ENCODE measurements around the gene GGN. TPM values are rescaled to one million over a fixed set of nuclear protein-coding genes. Genes with fewer than 3 reads are reported as not detected.
"Not testable (repeated sequence)": the region's sequence is repeated elsewhere in the genome, so short reads cannot be mapped to it uniquely, and the experiment has no call there.

GGN gene
- total RNA-seq, 1 experiment from 2014 or later: 1.4 TPM

- no peak for DNase-seq (ENCODE audit: unreplicated experiment)
- Mint-ChIP-seq H3K9me3 (ENCODE audit: unreplicated experiment) (no peaks in the 10 kb centered on the region), H3K36me3 (ENCODE audit: insufficient read depth, unreplicated experiment) (no peaks in the 10 kb centered on the region), H3K4me1 (ENCODE audit: insufficient read depth, unreplicated experiment) (no peaks in the 10 kb centered on the region), H3K27ac (ENCODE audit: low read depth, unreplicated experiment) (no peak overlapping the region), H3K4me3 (ENCODE audit: unreplicated experiment) (no peak overlapping the region), H3K27me3 (ENCODE audit: insufficient read depth, unreplicated experiment) (no peaks in the 10 kb centered on the region)
- intact Hi-C loops (cut with micrococcal nuclease): no loop called here
- TF ChIP-seq, protein P1, sequence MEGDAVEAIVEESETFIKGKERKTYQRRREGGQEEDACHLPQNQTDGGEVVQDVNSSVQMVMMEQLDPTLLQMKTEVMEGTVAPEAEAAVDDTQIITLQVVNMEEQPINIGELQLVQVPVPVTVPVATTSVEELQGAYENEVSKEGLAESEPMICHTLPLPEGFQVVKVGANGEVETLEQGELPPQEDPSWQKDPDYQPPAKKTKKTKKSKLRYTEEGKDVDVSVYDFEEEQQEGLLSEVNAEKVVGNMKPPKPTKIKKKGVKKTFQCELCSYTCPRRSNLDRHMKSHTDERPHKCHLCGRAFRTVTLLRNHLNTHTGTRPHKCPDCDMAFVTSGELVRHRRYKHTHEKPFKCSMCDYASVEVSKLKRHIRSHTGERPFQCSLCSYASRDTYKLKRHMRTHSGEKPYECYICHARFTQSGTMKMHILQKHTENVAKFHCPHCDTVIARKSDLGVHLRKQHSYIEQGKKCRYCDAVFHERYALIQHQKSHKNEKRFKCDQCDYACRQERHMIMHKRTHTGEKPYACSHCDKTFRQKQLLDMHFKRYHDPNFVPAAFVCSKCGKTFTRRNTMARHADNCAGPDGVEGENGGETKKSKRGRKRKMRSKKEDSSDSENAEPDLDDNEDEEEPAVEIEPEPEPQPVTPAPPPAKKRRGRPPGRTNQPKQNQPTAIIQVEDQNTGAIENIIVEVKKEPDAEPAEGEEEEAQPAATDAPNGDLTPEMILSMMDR (IDR thresholded peaks at IDR 0.05; ENCODE audit: unreplicated experiment): no peak
- POLR2A ChIA-PET: interaction anchor here (0.9 kb wide), 1 partner anchor 62 kb away, joined by 3 read pairs; the partner anchor contains the start of gene C19orf33
- CTCF ChIA-PET: interaction anchor here (0.5 to 1.3 kb wide), 4 partner anchors 25 to 132 kb away, joined by 3 to 4 read pairs (median 3); partner anchors contain the start of gene CATSPERG
- no TSS peak for BruUV-seq (replicated peaks)
These were observed 20.8 kb downstream of the GGN start for GRCh38 chr19:38367041-38367440.

DNA sequence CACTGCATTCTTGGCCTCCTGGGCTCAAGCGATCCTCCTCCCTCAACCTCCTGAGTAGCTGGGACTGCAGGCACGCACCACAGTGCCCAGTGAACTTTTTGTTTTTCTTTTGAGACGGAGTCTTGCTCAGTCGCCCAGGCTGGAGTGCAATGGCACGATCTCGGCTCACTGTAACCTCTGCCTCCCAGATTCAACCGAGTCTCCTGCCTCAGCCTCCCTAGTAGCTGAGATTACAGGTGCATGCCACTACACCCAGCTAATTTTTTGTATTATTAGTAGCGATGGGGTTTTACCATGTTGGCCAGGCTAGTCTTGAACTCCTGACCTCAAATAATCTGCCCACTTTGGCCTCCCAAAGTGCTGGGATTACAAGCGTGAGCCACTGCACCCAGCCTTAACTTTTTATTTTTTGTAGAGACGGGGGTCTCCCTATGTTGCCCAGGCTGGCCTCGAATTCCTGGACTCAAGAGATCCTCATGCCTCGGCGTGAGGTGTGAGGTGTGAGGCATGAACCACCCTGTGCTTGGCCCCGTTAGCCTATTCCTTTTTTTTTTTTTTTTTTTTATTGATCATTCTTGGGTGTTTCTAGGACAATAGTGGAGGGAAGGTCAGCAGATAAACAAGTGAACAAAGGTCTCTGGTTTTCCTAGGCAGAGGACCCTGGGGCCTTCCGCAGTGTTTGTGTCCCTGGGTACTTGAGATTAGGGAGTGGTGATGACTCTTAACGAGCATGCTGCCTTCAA is 24.7 kb downstream of the GGN start:
- H3K36me3 Mint-ChIP-seq (ENCODE audit: insufficient read depth, unreplicated experiment); H3K27ac Mint-ChIP-seq (ENCODE audit: low read depth, unreplicated experiment); CTCF ChIA-PET; intact Hi-C loops (cut with micrococcal nuclease); DNase-seq (ENCODE audit: unreplicated experiment); H3K9me3 Mint-ChIP-seq (ENCODE audit: unreplicated experiment); H3K4me1 Mint-ChIP-seq (ENCODE audit: insufficient read depth, unreplicated experiment); BruUV-seq (replicated peaks): not testable (repeated sequence)
- POLR2A ChIA-PET: interaction anchor here (1.0 to 1.4 kb wide), 3 partner anchors 12 to 24 kb away, joined by 3 to 13 read pairs (median 5); partner anchors contain the start of gene PSMD8
- peak overlapping the region; percentile 80 for H3K4me3 Mint-ChIP-seq (ENCODE audit: unreplicated experiment)
- H3K27me3 Mint-ChIP-seq (ENCODE audit: insufficient read depth, unreplicated experiment): peaks cover 24% of the 10 kb centered on the region

- Mint-ChIP-seq H3K36me3 (ENCODE audit: insufficient read depth, unreplicated experiment) (no peaks in the 10 kb centered on the region), H3K4me3 (ENCODE audit: unreplicated experiment) (peak overlapping the region; percentile 80), H3K27ac (ENCODE audit: low read depth, unreplicated experiment) (no peak overlapping the region), H3K4me1 (ENCODE audit: insufficient read depth, unreplicated experiment) (no peaks in the 10 kb centered on the region), H3K9me3 (ENCODE audit: unreplicated experiment) (no peaks in the 10 kb centered on the region), H3K27me3 (ENCODE audit: insufficient read depth, unreplicated experiment) (peaks cover 24% of the 10 kb centered on the region)
- CTCF ChIA-PET: interaction anchor here (0.7 kb wide), 1 partner anchor 25 kb away, joined by 3 read pairs; no protein-coding TSS in a partner anchor
- POLR2A ChIA-PET: interaction anchor here (1.0 to 1.4 kb wide), 6 partner anchors 13 to 97 kb away, joined by 3 to 13 read pairs (median 5); partner anchors contain the start of genes C19orf33, CATSPERG and PSMD8
- DNase-seq (ENCODE audit: unreplicated experiment): peak; percentile 70
- intact Hi-C loops (cut with micrococcal nuclease): no loop called here
- TF ChIP-seq, protein P1 (IDR thresholded peaks at IDR 0.05; ENCODE audit: unreplicated experiment): no peak
- BruUV-seq (replicated peaks): no TSS peak
These were observed 25.5 kb downstream of the GGN start for GRCh38 chr19:38362076-38362945.

DNA sequence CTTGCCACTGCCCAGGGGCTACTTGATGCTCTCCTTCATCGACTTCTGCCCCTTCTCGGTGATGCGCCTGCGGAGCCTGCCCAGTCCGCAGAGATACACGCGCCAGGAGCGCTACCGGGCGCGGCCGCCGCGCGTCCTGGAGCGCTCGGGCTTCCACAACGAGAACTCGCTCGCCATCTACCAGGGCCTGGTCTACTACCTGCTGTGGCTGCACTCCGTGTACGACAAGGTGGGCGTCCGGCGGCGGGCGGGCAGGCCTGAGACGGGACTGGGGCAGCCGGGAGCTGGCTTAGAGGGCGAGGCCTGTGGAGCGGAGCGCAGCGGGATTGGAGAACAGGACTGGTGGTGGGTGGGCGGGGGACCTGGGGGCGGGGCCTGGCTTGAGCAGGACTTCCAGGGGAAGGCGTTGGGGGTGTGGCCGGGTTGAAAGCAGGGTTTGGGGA is 26.2 kb downstream of the GGN start:
- peaks cover 29% of the 10 kb centered on the region for H3K27me3 Mint-ChIP-seq (ENCODE audit: insufficient read depth, unreplicated experiment)

More for the DNA sequence above, 26.2 kb downstream of the GGN start:
- ChIA-PET POLR2A (interaction anchor here (1.0 to 1.4 kb wide), 5 partner anchors 13 to 97 kb away, joined by 3 to 13 read pairs (median 5); partner anchors contain the start of genes C19orf33, CATSPERG and PSMD8), CTCF (interaction anchor here (0.7 to 1.0 kb wide), 2 partner anchors 10 to 24 kb away, joined by 3 to 6 read pairs; no protein-coding TSS in a partner anchor)
- H3K27ac Mint-ChIP-seq (ENCODE audit: low read depth, unreplicated experiment): no peak overlapping the region
- peak overlapping the region; percentile 80 for H3K4me3 Mint-ChIP-seq (ENCODE audit: unreplicated experiment)
- no peaks in the 10 kb centered on the region for H3K36me3 Mint-ChIP-seq (ENCODE audit: insufficient read depth, unreplicated experiment)
- peak; percentile 80 for DNase-seq (ENCODE audit: unreplicated experiment)
- TF ChIP-seq, protein P1 (IDR thresholded peaks at IDR 0.05; ENCODE audit: unreplicated experiment): no peak
- no TSS peak for BruUV-seq (replicated peaks)
- no peaks in the 10 kb centered on the region for H3K9me3 Mint-ChIP-seq (ENCODE audit: unreplicated experiment)
- H3K4me1 Mint-ChIP-seq (ENCODE audit: insufficient read depth, unreplicated experiment): no peaks in the 10 kb centered on the region
- intact Hi-C loops (cut with micrococcal nuclease): loop anchor here (1.0 kb wide), 1 partner anchor 9 kb away; no protein-coding TSS in a partner anchor
